NCI-H1417 treated with DMSO at 0.1 percent for 48 hours (cell line): ENCODE measurements around the gene SND1.
"Not testable (repeated sequence)": the region's sequence is repeated elsewhere in the genome, so short reads cannot be mapped to it uniquely, and the experiment has no call there.

Source experiments
- DNase-seq: peaks from one replicate; lab custom pipeline; 2025; lab: John Stamatoyannopoulos, UW

SND1 gene

DNA sequence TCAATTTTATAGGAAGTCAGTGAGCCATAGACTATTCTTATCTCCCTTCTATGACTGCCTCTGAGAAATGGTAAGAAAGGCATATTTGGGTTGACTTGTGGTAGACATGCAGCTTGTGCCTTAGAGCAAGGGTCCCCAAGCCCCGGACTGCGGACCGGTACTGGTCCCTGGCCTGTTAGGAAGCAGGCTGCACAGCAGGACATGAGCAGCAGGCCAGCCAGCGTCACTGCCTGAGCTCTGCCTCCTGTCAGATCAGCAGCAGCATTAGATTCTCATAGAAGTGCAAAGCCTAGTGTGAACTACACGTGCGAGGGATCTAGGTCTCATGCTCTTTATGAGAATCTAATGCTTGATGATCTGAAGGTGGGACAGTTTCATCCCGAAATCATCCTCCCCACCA is 180.6 kb downstream of the SND1 start:
- DNase-seq, result no peak

DNA sequence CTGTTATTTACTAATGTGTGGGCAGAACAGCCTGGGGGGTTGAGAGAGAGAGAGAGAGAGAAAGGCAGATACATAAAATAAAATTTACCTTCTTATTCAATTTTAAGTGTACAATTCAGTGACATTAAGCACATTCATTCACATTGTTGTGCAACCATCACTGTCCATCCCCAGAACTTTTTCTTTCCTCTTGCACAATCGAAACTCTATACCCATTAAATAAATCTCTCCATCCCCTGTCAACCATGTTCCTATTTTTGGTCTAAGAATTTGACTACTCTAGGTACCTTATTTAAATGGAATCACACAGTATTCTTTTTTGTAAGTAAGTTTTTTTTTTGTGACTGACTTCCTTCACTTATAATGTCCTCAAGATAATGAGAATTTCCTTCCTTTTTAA is 181.6 kb downstream of the SND1 start:
- no peak for DNase-seq

DNA sequence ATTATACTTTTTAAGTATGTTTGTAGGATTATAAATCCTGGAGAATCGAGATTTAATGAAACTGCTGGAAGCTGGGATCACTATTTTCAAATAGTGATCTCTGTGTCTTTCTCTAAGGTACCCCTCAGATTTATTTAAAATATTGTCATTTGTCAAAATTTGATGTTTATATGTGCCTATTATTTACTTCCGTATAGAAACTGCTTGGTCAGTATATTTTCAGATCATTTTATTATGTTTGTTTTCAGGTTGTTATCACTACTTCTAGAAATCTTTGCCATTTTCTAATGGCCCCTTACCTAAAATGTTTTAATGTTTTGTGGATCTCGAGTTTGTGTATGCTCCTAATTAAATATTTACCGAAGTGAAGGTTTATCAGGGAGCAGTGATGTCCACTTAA is 183.7 kb downstream of the SND1 start:
- no peak for DNase-seq

DNA sequence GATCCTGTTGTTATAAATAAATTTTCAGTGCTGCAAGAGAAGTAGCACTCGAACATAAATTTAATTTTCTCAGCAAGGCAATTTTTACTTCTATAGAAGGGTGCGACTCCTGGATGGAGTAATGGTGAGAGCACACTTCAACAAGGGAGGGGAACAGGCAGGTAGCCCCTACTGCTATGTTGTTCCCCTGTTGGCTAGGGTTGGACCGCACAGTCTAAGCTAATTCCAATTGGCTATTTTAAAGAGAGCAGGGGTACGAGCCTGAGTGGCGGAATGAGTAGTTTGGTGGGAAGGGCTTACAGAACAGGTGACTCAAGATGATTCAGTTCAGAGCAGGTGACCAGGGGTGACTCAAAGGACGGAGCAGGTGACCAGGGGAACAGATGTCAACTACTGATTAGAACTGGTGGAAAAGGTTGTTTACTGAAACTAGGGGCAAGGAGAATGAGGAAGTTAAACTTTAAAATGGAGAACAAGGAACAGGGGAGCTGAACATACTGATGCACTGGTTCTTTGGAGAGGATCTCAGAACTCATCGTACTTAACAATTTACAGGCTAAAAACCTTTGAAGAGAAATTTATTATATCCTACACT is 185.9 kb downstream of the SND1 start:
- DNase-seq, result not testable (repeated sequence)

DNA sequence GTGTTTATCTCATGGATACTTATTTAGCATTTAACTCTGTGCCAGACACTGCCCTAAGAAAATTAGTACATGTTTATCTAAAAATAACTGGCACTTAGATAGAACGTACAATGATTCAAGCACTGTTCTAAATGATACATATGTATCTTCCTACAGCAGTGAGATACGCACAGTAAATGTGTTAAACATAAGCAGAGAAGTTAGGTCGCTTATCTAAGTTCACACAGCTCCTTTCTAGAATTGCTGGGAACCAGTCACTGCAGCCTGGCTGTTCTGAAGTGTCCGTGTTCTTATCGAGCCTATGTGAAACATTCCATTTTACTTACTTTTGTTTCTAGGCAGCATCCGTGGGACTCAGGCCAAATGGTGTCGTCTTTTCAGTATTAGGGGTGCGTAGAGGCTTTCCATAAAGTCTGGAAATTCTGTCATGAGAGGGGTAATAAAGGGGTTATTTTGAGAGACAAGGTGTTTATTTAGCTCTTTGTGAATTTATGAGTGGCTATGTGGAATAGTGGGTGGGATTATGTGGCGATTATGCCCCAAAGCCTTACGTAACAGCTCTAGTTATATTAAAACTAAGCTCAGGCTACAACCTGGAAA is 186.9 kb downstream of the SND1 start:
- no peak for DNase-seq

DNA sequence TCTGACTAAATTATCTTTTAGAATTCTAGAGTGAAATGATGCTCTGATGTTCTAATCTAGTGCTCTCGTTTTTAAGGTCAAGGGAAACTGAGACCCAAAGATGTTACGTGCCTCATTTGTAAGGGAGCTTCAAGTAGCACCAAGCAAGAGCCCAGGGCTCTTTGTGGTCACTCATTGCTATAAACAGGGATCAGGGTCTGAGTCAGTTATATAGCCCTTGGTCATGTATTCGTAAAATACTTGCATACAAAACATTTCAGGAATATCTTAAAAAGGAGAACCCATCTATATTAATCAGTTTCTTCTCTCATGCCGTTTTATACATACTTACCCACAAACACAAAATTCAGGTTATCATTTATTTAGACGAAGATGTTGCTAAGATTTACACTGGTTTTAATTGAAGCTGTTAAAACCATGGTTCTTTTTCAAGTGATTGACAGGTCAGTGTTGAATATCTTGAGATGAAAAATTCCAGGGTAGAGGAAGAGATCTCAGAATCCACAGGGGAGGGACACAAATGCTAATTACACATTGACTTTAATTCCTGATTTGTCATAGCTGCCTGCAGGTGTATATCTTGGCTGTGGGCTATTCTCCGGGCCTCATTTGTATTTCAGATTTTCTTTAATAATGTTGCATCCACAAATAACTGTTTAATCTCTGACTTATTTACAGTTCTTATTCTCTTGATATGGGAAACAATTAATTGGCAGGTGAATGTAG is 188.4 kb downstream of the SND1 start:
- DNase-seq, result no peak

DNA sequence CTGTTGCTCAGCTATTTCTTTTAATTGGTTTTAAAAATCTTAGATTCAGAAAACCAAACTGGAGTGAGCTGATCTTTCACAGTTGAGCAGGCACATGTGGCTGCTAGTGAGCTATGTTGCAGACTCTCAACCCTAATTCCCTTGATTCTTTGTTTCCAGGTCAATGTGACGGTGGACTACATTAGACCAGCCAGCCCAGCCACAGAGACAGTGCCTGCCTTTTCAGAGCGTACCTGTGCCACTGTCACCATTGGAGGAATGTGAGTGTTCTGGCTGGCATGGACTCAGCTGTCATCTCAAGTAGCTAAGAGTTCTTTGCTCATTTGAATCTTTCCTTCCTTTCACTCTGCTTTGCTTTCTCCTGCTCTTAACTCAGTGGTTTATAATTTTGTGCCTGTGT is 192.2 kb downstream of the SND1 start:
- no peak for DNase-seq

DNA sequence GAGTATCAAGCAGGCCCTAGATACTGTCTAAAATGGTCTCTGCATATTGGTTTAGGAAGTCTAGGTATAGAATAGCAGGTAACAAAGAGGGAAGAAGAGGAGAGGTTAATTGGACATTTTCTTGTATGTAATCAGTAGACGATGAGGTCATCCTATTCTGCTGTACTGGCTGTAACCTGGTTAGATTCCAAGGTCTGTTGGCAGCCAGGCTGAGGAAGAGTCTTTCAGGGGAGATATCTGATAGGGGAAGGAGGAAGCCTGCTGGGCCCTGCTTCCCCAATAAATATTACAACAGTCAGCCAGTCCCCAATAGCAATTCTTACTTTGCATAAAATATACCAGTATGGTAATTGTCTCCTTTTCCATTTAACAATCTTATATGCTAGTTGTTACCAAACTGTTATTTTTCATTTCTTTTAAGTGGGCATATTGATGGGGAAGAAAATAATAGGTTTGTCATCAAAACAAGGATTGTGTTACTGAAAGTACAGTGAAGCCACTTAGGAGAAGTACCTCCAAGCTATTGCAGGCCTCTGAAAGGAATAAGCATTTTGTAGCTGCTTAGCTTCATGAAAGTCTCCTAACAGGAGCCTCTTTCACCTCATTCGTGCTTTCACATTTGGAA is 192.8 kb downstream of the SND1 start:
- no peak for DNase-seq

DNA sequence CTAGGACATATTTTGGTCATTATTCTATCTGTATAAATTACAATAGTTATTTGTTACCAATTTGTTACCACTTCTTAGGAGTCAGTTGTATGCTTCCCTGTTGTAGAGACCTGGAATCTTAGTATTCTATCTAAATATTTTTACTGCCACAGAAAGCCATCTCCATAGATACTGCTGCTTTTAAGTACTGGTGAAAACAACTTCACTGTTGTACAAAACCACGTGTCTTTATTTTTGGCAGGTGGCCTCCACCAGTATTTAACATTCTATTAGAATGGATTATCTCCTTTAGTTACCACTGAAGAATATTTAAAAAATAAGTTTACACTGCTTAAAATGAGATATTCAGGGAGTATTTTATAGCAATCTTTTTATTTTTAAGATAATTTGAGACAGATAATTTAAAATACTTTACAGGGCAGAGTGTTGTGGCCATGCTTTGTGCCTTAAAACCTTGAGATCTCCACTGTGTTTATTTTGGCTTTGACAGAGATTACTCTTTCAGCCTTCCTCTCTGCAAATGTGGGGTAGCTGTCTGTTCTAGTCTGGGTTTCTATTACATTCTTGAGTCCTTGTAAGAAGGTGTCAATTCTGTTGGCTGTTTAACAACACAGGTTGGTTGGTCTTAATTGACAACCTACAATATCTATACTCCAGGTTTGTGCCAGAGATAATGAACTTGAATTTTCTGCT is 193.7 kb downstream of the SND1 start:
- DNase-seq, result no peak

DNA sequence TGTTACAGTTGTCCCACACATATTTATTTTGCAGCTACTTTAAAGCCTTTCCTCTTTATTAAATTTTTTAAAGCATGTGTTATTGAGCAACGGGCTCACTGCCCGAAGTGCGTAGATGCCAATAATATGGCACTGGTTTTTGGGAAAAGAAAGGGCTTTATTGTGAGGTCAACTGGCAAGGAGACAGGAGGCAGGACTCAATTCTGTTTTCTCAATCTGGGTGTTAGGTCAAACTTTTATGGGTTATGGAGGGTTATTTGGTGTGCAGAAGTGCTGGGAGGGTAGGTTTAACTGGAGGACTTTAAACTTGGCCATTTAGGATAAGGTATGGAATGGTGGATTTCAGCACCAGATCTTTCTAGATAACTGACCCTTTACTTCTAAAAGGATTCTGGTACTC is 195.6 kb downstream of the SND1 start:
- DNase-seq, result no peak

DNA sequence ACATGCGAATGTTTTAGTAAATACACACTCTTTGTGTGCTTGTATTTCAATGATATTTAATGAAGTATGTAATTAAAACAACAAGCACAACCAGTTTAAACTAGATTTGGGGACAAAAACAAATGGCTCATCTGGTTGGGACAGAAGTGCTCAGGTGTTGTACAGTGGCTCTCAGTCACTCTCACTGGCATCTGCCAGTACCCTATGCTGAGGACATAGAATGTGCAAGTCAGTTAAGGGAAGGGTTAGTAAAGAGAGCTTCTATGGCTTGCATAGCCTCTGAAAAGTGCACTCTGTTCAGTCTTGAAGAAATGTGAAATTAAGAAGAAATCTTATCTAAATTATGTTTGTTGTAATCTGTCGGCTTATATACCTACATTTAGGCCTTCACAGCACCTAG is 196.2 kb downstream of the SND1 start:
- no peak for DNase-seq

DNA sequence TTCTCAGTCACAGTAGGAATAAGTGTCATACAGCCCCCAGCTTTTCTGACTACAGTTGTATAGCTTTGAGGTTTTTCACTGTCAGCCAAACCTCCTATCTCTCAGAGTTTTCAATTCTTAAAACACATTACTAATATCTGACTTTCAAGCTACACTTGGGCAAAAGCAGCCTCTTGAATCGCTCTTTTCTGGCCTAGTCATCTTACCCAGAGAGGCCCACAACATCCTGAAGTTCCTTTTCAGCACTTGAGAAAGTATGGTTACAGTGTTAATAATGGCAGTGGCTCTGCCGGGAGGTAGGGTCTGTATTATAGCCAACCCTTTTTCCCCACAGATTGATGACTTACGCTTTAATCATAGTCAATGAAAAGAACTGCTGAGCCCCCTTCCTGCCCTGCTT is 198.2 kb downstream of the SND1 start:
- no peak for DNase-seq

DNA sequence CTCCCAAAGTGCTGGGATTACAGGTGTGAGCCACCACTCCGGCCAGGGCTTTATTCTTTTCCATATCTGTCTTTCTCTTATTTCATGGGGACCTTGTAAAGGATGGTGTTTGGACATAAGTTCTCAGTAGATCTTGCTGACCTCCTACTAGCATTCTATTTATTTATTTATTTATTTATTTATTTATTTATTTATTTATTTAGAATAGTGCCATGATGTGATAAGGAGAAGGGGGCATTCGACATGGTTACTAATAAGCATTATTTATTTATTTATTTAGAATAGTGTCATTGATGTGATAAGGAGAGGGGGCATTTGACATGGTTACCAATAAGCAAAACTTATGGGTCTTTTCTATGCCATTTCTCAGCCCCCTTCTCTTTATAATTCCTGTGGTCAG is 202.4 kb downstream of the SND1 start:
- no peak for DNase-seq

DNA sequence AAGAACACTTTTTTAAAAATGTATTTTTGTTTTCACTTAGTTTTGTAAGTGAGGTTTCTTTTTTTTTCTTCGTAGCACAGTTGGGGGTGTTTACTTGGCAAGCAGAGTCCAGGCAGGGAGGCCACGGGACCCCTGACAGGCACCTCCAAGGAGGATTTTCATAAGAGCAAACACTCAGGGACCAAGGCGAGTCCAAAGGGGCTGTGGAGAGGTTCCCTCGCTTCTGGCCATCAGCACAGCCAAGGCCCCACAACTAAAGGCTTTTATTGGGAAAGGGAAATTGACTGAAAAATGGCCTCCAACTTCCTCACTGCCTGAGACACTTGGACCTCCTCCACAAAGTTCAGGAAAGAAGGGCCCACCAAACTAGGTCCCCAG is 205.5 kb downstream of the SND1 start:
- DNase-seq, result no peak

DNA sequence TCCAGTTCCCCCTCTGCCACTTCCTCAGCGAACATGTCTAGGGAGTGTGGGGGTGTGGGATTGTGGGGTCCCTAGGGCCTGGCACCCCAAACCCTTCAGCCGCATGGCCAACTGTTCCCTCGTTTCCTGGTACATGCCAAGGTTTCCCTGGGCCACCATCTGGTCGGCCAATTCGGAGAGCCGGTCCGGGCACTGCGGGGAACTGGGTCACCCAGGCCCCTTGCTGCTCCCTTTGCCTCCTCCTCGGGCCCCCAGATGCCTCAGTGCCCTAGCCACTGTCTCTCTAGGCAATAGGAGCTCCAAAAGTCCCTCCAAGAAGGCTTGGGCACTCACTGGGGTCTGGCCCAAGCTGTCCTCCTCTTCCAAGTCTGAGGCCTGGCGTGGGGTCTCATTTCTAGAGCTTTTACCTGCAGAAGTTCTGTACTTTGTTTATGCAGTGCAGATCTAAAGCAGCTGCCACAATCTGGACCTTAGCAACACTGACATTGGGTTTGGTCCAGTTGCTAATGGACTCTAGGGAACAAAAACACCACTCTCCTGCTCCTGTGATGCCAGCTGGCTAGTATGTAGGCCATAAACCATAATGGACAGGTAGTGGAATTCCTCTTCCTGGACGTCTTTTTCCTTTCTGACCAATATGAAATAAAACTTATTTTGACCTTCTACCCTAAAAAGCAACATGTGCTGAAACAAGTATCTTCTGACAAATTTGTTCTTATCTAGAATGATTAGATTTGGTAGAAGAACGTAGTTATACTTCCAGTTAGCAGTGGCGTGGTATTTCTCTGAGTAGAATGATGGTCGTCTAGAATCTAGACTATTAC is 206.3 kb downstream of the SND1 start:
- DNase-seq, result no peak

DNA sequence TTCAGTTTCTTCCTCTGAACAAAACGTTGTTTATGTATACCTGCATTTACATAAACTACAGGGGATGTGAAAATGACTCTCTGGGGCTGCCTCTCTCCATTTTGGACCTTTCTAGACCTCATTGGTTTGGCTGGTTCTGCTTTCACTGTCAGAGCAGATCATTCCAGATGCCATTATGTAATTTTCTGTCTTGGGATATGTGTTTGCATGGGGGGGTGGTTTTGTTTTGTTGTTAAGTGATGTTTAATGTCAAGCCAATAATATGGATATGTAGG is 206.9 kb downstream of the SND1 start:
- DNase-seq, result no peak

DNA sequence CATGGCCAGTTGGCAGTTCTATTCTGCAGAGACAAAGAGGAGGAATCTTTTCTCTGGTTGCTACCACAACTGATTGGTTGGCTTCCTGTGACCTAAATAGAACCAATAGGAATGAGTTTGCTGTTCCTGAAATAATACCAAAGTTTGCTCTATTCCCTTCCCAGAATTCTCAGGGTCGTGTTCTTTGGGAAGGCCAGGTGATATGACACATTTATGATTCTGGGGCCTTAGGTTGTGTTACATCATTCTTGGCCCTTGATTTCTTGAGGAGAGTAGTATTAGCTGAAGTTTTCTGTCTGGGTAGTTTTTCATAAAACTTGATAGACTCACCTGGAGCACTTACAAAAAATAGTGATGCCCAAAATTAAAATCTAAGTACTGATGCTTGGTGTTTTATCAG is 207.3 kb downstream of the SND1 start:
- no peak for DNase-seq

DNA sequence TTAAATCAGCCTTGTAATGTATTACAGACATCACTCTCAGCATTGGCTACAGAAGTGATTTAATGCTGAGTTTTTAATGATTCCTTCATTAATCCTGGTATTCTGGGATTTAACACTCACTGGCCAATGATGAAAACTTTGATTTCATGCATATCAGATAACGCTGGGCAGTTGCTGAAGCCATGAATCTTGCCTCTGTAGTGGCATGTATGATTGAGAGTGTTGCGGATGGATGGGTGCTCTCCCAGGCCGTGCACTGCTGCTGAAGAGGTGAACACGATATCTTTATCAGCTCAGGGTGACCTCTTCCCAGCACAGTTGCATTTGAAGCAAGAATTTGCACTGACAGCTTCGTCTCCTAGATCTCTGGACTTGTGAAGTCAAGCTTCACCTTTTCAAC is 210.5 kb downstream of the SND1 start:
- no peak for DNase-seq

DNA sequence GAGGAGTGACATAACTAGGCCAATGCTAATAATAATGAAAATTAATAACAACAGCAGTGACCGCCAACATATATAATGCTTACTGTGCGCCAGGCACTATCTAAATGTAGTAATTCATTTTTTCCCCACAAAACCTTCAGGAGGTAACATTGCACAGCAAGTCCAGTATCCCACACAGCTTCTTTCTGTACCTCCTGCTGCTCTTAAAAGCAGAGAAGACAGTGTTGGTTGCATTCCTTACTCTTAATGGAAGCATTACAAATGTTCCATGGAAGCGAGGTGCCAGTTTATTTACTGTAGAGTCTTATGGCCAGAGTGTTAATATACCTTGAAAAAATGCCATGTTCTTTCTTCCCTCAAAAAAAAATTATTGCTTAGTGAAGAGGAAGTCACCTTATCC is 211.1 kb downstream of the SND1 start:
- DNase-seq, result no peak

DNA sequence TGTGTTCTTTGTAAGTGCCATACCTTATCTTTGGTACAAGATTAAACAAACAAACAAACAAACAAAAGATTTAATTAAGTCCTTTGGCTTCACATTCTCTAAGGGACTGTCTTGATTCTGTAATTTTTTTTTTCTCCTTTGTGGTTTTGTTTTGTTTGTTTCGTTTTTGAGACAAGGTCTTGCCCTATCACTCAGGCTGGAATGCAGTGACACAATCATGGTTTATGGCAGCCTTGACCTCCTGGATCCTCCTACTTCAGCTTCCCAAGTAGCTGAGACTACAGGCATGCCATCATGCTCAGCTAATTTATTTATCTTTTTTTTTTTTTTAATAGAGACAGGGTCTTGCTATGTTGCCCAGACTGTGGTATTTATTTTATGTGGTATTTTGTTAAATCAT is 213.5 kb downstream of the SND1 start:
- no peak for DNase-seq

DNA sequence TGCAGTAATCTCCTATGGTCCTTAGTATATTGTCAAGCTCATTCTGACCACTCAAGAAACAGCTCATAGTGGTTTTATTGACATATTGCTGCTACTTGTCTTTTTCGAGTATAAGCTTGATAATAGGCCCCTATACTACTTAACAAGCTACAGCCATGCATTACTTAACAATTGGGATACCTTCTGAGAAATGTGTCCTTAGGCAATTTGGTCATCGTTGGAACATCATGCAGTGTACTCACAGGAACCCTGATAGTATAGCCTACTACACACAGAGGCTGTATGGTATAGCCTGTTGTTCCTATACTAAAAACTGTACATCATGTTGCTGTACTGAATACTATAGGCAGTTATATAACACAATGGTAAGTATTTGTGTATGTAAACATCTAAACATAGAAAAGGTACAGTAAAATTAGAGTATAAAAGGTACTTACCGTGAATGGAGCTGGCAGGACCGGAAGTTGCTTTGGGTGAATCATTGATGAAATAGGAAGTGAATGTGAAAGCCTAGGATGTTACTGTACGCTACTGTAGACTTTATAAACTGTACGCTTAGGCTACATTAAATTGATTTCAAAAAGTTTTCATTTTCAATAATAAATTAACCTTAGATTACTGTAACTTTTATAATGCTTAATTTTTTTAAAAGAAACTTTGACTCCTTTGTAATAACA is 218.4 kb downstream of the SND1 start:
- no peak for DNase-seq

DNA sequence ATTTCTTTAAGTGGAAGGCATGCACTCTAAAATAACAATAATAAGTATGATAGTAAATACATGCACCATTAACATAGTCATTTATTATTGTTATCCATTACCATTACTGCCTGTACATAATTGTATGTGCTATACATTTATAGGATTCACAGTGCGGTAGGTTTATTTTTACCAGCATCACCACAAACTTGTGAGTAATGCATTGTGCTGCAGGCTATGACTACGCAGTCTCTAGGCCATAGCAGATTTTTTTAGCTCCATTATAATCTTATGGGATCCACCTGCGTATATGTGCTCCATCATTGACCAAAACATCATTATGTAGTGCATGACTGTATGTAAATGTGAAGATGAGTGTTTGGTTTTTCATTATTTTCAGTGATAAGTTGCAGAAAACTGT is 219.2 kb downstream of the SND1 start:
- no peak for DNase-seq
